ENCODE results near the gene FOSB. TPM values are rescaled to one million over a fixed set of nuclear protein-coding genes. Genes with fewer than 3 reads are reported as not detected.

The FOSB gene
- total RNA-seq, 1 donor from 2014 or later, result 2.1 TPM

DNA sequence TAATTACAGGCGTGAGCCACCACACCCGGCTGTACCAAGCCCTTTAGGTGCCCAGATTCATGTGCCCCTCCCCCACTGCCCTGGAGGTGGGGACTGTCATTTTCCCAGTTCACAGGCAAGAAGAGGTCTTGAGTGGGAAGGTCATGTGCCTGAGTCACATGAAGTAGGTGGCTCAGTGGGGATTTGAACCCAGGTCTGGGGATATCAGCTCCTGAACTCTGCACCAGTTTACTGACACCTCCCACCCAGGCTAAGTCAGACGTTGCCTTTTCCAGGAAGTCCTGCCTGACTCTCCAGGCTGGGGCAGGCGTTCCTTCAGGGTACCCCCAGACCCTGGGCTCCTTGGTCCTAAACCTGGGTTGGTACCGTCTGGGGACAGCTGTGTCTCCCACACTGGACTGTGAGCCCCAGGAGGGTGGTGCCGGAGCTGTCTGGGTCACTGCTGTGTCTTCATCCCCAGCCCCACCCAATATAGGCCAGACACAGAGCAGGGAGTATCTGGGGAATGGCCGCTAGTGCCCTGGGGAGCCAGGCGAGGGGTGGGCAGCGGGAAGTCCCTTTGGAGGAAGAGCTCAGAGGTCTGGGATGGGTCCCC, 48.1 kb downstream of the FOSB start:
- intact Hi-C loops (cut with micrococcal nuclease), result no loop called here

DNA sequence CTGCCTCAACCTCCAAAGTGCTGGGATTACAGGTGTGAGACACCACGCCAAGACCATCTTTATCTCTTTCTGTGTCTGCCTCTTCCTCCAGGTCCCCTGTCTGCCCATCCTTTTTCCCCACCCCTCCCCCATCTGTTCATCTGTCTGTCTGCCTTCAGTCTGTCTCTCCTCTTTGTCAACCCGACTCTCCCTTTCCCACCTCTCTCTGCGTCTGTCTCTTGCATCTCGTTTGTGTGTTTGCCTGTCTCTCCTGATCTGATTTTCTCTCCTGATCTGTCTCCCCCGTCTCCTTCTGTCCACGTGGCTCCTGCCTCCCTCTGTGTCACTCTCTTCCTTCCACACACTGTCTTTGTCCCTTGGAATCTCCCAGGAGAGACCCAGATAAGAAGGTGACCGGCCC, 49.4 kb downstream of the FOSB start:
- intact Hi-C loops (cut with micrococcal nuclease), result no loop called here

DNA sequence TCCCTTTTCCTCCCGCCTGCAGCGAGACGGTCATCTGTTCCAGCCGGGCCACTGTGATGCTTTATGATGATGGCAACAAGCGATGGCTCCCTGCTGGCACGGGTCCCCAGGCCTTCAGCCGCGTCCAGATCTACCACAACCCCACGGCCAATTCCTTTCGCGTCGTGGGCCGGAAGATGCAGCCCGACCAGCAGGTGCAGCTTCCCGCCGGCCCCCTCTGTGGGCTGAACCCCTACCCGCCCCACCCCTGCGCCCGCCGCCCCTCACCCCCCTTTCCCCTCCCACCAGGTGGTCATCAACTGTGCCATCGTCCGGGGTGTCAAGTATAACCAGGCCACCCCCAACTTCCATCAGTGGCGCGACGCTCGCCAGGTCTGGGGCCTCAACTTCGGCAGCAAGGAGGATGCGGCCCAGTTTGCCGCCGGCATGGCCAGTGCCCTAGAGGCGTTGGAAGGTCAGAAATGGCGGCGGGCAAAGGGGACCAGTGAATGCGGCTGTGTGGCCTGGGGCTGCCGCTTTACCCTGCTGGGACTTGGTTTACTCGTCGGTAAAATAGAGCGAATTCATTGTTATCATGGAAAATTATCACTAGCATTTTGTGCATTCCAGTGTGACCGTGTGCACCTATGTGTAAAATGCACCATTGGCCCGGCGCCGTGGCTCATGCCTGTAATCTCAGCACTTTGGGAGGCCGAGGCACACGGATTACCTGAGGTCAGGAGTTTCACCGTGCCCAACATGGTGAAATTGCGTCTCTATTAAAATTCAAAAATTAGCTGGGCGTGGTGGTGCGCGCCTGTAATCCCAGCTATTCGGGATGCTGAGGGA, 50.1 kb downstream of the FOSB start:
- intact Hi-C loops (cut with micrococcal nuclease), result no loop called here

DNA sequence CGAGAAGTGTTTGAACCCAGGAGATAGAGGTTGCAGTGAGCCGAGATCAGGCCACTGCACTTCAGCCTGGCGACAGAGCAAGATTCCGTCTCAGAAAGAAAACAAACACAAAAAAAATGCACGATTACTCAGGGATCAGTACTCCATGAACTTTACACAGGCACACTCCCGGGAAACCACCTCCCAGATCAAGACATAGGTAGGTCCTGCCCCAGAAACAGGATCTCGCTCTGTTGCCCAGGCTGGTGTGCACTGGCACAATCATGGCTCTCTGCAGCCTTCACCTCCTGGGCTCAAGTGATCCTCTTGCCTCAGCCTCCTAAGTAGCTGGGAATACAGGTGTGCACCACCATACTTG, 50.7 kb downstream of the FOSB start:
- intact Hi-C loops (cut with micrococcal nuclease), result no loop called here

DNA sequence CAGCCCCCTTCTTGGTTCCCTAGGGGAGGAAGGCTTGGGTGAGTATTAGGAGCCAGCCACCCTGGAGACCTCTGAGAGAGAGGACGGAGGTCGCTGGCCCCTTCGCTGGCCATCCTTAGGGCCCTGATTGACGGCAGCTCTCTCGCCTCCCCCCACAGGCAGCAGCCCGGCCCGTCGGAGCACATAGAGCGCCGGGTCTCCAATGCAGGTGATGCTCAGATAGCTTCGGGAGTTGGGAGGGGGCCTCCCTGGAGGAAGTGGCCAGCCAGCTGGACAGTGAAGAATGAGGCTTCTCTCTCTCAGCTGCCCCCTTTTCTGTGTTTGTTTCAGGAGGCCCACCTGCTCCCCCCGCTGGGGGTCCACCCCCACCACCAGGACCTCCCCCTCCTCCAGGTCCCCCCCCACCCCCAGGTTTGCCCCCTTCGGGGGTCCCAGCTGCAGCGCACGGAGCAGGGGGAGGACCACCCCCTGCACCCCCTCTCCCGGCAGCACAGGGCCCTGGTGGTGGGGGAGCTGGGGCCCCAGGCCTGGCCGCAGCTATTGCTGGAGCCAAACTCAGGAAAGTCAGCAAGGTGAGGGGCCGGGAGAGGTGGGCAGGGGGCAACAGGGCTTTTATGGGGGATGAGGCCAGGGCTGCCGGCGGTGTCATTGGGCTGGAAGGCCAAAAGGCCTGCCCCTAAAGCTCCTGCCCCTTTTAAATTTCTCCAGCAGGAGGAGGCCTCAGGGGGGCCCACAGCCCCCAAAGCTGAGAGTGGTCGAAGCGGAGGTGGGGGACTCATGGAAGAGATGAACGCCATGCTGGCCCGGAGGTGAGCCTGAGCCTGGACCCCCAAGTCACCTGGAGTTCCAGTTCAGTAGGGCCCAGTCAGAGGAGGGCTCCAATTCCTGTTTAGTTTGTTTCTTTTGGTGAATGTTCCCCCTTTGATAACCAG, 54.5 kb downstream of the FOSB start:
- intact Hi-C loops (cut with micrococcal nuclease), result loop anchor here (2.0 kb wide), 1 partner anchor 15 kb away; the partner anchor contains the start of gene VASP

DNA sequence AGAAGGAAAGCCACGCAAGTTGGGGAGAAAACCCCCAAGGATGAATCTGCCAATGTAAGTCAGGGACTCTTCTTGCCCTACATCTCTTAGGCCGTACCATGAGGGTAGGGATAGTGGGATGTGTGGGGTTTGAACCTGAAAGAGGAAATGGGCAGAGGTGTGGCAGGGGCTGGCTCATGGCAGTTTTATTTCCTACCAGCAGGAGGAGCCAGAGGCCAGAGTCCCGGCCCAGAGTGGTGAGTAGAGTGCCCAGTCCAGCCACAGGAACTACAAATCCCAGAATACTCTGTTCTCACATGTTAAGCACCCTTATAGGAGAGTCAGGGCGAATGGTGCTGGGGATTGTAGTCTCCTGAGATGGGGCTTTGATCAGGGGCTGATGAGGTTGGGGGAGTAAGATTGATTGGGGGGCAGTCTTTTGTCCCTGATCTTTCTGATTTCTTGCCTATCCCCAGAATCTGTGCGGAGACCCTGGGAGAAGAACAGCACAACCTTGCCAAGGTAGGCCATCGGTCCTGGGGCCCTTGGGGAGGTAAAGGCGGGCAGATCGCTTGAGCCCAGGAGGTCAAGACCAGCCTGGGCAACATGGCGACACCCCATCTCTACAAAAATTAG, 56.0 kb downstream of the FOSB start:
- intact Hi-C loops (cut with micrococcal nuclease), result loop anchor here (1.0 to 2.0 kb wide), 4 partner anchors 17 to 120 kb away; partner anchors contain the start of gene VASP

DNA sequence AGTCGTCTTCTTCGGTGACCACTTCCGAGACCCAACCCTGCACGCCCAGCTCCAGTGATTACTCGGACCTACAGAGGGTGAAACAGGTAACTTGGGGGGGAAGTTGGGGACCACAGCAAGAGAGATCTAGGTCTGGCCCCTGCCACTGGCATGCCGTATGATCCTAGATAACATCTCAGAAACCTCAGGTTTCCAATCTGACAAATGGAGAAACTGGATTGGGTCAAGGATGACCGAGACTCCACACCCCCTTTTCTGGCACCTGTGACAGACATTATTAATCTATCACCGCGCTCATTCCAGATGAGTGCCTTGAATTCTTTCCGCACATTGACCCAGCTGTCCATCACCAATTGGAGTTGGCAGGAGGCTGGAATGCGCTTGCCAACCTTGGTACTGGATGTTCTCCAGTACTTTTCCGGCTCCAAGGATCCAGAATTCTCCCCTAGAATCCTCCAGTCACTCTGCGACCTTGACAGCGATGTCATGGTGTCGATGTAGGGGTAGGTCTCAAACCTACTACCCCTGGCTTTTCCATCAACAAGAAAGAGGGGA, 56.9 kb downstream of the FOSB start:
- intact Hi-C loops (cut with micrococcal nuclease), result no loop called here

Other genes starting within 250 kb of the FOSB start
- not detected in 2 replicates for gene EXOC3L2, start 222.6 kb upstream of the FOSB start, total RNA-seq
- gene MARK4, start 216.7 kb upstream of the FOSB start, total RNA-seq, result 20.0 and 20.4 TPM in 2 replicates
- not detected in 2 replicates for gene CKM, start 145.1 kb upstream of the FOSB start, total RNA-seq
- gene KLC3, start 127.2 kb upstream of the FOSB start, total RNA-seq, result not detected in 2 replicates
- 23.5 and 24.0 TPM in 2 replicates for gene ERCC2, start 97.4 kb upstream of the FOSB start, total RNA-seq
- gene PPP1R13L, start 62.9 kb upstream of the FOSB start, total RNA-seq, result 10.9 and 12.9 TPM in 2 replicates
- 9.1 and 9.7 TPM in 2 replicates for gene POLR1G, start 61.4 kb upstream of the FOSB start, total RNA-seq
- 88.8 and 88.9 TPM in 2 replicates for gene ERCC1, start 44.1 kb upstream of the FOSB start, total RNA-seq
- gene RTN2, start 29.1 kb downstream of the FOSB start, total RNA-seq, result 2.0 and 3.7 TPM in 2 replicates
- gene PPM1N, start 30.4 kb downstream of the FOSB start, total RNA-seq, result 1.3 and 1.5 TPM in 2 replicates
- 185 and 186 TPM in 2 replicates for gene VASP, start 39.5 kb downstream of the FOSB start, total RNA-seq
- gene OPA3, start 116.8 kb downstream of the FOSB start, total RNA-seq, result 14.4 and 15.7 TPM in 2 replicates
- gene GPR4, start 134.2 kb downstream of the FOSB start, total RNA-seq, result not detected in 2 replicates
- 105 and 110 TPM in 2 replicates for gene EML2, start 171.4 kb downstream of the FOSB start, total RNA-seq
- gene GIPR, start 200.2 kb downstream of the FOSB start, total RNA-seq, result 4.7 and 5.1 TPM in 2 replicates
- gene SNRPD2, start 224.0 kb downstream of the FOSB start, total RNA-seq, result 596 and 605 TPM in 2 replicates
- 8.2 and 9.1 TPM in 2 replicates for gene QPCTL, start 224.7 kb downstream of the FOSB start, total RNA-seq